HG02973 (cell line): ENCODE results near the gene HMGB4.
A peak's percentile ranks its signal among the peaks of the same experiment; 100 is the strongest.

ENCODE experiments used
- ATAC-seq: cut with Tn5 transposase; IDR thresholded peaks from one replicate; pipeline ENCODE4 v1.9.1; 2021; ENCODE audit warnings: moderate library complexity; ENCODE audit not compliant: unreplicated experiment

The HMGB4 gene

DNA sequence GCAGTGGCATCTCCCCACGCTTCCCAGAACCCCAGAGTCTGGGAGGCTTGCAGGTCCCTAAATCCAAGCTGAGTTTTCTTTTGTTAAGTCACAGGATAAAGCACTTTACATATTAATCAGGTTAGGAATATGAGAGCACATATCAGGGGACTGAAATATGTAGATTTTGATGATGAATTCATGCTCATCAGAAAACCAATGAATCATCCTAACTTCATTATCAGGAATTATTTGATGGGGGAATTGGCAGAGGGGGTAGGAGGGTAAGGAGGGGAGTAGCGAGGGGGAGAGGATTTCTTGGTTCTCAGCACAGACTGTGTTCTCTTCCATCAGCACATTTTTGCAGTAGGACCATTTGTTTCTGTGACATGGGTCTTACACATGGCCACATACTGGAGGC is 32.1 kb downstream of the HMGB4 start:
- ATAC-seq, result no peak

DNA sequence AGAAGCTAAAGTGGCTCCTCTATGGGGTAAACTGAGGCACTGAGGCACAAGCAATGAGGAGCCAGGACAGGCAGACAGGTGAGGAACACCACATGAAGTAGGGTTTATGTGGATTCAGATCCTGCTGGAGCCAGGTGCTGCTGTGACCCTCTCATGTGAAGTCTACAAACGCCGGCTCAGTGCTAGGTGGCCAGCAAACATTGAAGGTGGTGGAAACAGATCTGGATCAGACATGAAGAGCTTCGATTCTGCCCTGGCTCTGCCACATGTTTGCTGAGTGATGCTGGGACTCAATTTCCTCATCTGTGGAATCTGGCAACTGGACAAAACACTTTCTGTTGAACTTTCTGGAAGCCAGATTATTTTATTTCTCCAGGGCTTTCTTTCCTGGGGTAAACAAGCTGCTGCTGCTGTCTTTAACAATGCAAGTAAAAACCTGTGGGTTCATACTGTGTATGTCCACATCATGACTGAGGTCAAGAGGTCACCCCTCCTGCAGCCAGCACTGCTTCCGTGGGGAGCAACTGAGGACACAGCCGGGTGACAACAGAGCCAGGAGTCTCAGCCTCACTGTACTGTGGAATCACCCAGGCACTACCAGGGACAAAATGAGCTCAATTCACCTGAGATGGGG is 33.3 kb downstream of the HMGB4 start:
- ATAC-seq, result no peak

- ATAC-seq, result no peak
Measured at GRCh38 chr1:33898406-33898805, 34.5 kb downstream of the HMGB4 start.

GRCh38 chr1:33898881-33899280 is 35.0 kb downstream of the HMGB4 start:
- no peak for ATAC-seq

- ATAC-seq, result no peak
Measured at GRCh38 chr1:33899746-33900145, 35.9 kb downstream of the HMGB4 start.

DNA sequence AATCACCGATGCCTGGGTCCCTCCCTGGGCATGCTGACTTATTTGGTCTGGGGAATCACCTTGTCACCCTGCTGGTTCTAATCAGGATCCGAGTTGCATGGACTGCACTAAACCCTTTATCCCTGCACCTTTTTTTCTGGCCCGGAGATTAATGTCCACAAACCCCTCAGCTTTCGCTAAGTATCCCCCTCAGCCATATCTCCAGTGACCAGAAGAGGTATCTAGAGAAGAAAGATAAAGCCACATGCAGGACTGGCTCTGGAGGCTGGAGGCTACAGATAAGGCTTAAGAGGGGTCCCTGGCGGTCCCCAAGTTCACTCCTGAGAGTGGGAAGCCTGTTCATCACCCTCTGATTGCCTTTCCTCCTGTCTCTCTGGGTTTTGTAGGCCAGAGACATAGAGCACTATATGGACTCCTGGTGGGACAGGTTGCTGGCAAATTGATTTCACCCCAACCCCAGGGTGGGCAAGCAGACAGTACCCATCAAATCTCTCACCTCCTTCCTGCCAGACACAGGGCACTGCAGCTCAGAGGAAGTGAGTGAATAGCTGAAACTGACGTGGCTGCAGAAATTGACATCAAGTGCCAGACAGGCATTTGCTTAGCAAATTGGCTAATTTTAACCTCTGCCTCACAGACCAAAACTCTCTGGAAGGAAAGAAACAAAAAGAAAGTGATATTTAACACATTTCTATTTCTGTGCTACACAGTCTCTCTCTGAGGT is 38.8 kb downstream of the HMGB4 start:
- ATAC-seq, result peak; percentile 72

GRCh38 chr1:33903210-33903589 is 39.3 kb downstream of the HMGB4 start:
- ATAC-seq, result peak; percentile 55

DNA sequence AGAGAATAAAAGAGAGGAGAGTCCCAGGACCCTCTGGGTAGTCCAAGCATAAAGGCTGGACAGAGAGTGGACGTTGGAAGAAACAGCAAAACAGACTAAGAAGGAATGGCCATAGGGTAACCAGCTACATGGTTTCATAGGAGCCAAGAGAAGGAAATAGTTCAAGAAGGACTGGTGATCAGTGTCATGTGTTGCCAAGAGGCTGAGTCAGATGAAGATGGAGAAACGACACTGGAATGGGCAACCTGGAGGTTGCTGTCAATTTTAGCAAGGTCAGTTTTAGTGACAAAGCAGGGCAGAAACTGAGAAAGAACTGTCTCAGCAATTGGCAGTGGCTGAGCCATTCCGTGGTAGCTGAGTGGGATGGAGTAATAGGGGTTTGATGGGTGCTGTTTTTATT is 41.4 kb downstream of the HMGB4 start:
- ATAC-seq, result no peak

- no peak for ATAC-seq
Measured at GRCh38 chr1:33906156-33906555, 42.3 kb downstream of the HMGB4 start.

DNA sequence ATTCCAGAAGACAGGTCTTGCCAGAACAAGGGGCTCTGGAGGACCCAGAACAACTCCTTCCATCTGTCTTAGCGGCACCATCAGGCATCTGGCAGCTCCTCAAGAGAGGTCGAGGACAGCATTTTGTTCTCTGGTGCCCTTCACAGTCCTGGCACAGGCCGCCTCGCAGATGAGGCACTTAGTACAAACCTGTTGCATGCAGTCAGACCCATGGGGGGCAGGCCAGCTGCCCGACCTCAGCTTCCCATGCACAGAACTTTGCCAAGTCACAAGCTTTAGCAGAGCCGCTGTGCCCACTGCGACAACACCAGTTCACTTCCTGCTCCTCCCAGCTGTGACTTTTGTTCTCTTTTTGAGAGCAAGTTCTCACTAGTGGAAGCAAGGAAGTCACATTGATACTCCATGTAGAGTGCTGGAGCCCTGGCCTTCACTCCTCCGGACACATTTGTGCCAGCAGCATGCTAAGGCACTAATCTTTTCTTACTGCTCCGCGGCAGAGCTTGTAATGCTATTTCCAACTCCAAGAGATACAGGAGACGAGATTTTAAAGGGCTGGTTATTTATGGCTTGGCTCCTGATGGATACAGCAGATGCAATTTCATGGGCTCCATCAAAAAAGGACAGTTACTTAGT is 44.6 kb downstream of the HMGB4 start:
- no peak for ATAC-seq
